Measurements from ENCODE around the gene STK39. TPM values are rescaled to one million over a fixed set of nuclear protein-coding genes. Genes with fewer than 3 reads are reported as not detected.

STK39 gene
- total and polyA plus RNA-seq, 2 experiments from 2014 or later, result 3.2 to 14.6 TPM

GRCh38 chr2:168192839-168193616 is 54.4 kb downstream of the STK39 start:
- peaks cover 11% of the 10 kb centered on the region for H3F3A ChIP-seq (ENCODE audit: insufficient read depth)
- no peak overlapping the region for H3K9ac ChIP-seq
- no peak overlapping the region for H3K27ac ChIP-seq
- H3K4me2 ChIP-seq (ENCODE audit: unreplicated experiment), result no peak overlapping the region
- no peak overlapping the region for H3K4me3 ChIP-seq
- H3K9me2 ChIP-seq (ENCODE audit: insufficient read depth), result no peaks in the 10 kb centered on the region
- no peak overlapping the region for H2AFZ ChIP-seq
- no peaks in the 10 kb centered on the region for H3K9me3 ChIP-seq (ENCODE audit: low read depth)
- in situ Hi-C loops (cut with MboI), result no loop called here
- no peaks in the 10 kb centered on the region for H4K20me1 ChIP-seq (ENCODE audit: insufficient read depth)
- 98 to 99% methylated on average over 3 of the region's 3 CpGs for WGBS, 2 experiments (ENCODE audit: low coverage in 1 of 2, low lambda C conversion rate in 2 of 2, missing lambda C conversion rate in 2 of 2)
- TF ChIP-seq EZH2phosphoT487 (IDR thresholded peaks at IDR 0.05; ENCODE audit: insufficient read depth, low read depth), result no peak
- no peak for TF ChIP-seq EZH2 (IDR thresholded peaks at IDR 0.05; ENCODE audit: insufficient read depth, poor library complexity, severe bottlenecking)
- H3K4me1 ChIP-seq (ENCODE audit: insufficient read depth), result peaks cover 29% of the 10 kb centered on the region
- H3K79me2 ChIP-seq (ENCODE audit: insufficient read depth), result peaks cover 56% of the 10 kb centered on the region
- DNase-seq, result no peak
- H3K36me3 ChIP-seq (ENCODE audit: low read depth), result no peaks in the 10 kb centered on the region
- H3K27me3 ChIP-seq (replicated peaks; ENCODE audit: insufficient read depth), result no peaks in the 10 kb centered on the region

DNA sequence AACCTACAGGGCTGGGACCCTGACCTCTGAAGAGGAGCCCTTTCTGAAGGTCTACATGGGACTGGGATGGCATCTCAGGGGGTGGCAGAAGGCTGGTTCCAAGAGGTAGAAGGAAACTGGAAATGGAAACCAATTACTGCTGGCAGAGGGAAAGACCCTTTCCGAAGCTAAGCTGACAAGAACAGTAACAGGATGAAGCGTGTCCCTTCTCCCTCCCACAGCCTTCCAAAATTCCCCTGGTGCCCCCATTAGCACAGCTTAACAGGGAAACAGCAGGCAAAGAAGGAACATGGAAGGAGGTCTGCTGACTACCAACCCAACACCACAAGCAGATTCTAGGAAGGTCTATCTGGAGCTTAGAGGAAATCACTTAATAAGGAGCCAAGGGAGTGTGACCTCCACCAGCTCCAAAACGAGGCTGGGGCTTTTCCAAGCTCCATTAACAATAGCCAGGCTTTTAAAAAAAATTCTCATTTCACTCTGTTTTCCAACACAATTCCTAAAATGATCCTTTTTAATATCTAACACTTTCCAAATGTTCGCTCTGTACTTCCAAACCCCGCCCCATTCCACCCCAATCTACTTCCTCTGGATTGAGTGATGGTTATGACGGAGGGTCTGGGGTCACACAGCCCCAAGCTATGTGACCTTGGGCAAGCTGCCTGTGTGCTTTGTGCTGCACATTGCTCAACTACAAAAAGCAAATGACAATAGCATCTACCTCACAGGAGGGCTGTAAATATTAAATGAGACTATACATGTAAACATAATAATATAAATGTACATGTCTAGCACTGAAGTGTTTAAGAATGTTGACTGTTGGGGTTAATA is 55.2 kb downstream of the STK39 start:
- H3K9me2 ChIP-seq (ENCODE audit: insufficient read depth), result no peaks in the 10 kb centered on the region
- H3K9me3 ChIP-seq (ENCODE audit: low read depth), result no peaks in the 10 kb centered on the region
- no peak overlapping the region for H3K4me2 ChIP-seq (ENCODE audit: unreplicated experiment)
- H3K9ac ChIP-seq, result no peak overlapping the region
- H2AFZ ChIP-seq, result no peak overlapping the region
- in situ Hi-C loops (cut with MboI), result no loop called here
- no peaks in the 10 kb centered on the region for H3K27me3 ChIP-seq (replicated peaks; ENCODE audit: insufficient read depth)
- 54 to 65% methylated on average over 6 of the region's 6 CpGs for WGBS, 2 experiments (ENCODE audit: low coverage in 1 of 2, low lambda C conversion rate in 2 of 2, missing lambda C conversion rate in 2 of 2)
- H3K27ac ChIP-seq, result no peak overlapping the region
- H3K79me2 ChIP-seq (ENCODE audit: insufficient read depth), result peaks cover 62% of the 10 kb centered on the region
- peaks cover 28% of the 10 kb centered on the region for H3K4me1 ChIP-seq (ENCODE audit: insufficient read depth)
- TF ChIP-seq EZH2phosphoT487 (IDR thresholded peaks at IDR 0.05; ENCODE audit: insufficient read depth, low read depth) (no peak), EZH2 (IDR thresholded peaks at IDR 0.05; ENCODE audit: insufficient read depth, poor library complexity, severe bottlenecking) (no peak)
- no peaks in the 10 kb centered on the region for H4K20me1 ChIP-seq (ENCODE audit: insufficient read depth)
- H3F3A ChIP-seq (ENCODE audit: insufficient read depth), result peaks cover 10% of the 10 kb centered on the region
- H3K36me3 ChIP-seq (ENCODE audit: low read depth), result no peaks in the 10 kb centered on the region
- H3K4me3 ChIP-seq, result no peak overlapping the region
- DNase-seq, result no peak

DNA sequence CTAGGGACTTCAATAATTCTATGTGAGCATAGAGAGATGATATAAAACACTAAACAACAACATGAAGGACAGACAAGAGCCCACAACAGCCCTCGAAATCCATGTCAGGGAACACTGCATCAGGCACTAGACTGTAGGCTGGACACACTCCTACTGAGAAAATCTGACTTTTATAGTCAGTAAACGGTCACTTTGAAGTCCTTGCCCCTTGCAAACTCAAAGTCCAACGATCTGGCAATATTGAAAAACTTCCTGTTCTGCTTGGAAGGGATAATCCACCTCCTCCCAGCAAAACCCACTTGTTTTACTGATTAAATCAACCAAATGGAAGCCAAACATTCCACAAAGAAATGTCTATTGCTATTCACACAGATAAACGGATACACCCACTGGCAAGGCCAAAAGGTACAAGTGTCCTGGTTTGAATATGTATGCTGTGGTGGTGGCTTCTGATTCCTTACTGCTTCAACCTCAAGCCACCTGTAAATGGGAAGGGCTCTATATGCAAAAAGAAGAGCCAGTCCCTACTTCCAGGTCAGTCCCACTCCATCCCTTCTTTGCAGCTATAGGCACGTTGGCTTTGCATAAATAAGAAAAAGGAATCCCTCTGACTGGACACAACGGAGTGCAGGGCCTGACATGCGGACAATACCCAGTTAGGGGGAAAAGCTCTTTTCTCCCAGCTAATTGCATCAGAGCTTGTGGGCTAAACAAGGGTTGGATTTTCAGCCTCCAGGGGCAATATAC is 56.6 kb downstream of the STK39 start:
- H3K79me2 ChIP-seq (ENCODE audit: insufficient read depth), result peaks cover 64% of the 10 kb centered on the region
- no peaks in the 10 kb centered on the region for H3K9me3 ChIP-seq (ENCODE audit: low read depth)
- TF ChIP-seq EZH2 (IDR thresholded peaks at IDR 0.05; ENCODE audit: insufficient read depth, poor library complexity, severe bottlenecking), result no peak
- no peak overlapping the region for H3K27ac ChIP-seq
- H2AFZ ChIP-seq, result no peak overlapping the region
- H4K20me1 ChIP-seq (ENCODE audit: insufficient read depth), result no peaks in the 10 kb centered on the region; the same call in 1 of the 2 replicates
- peaks cover 28% of the 10 kb centered on the region for H3K4me1 ChIP-seq (ENCODE audit: insufficient read depth)
- WGBS, 2 experiments (ENCODE audit: low coverage in 1 of 2, low lambda C conversion rate in 2 of 2, missing lambda C conversion rate in 2 of 2), result 60 to 63% methylated on average over 7 of the region's 7 CpGs
- no peak overlapping the region for H3K4me2 ChIP-seq (ENCODE audit: unreplicated experiment)
- H3K36me3 ChIP-seq (ENCODE audit: low read depth), result no peaks in the 10 kb centered on the region
- no peak overlapping the region for H3K4me3 ChIP-seq
- no peak for DNase-seq
- H3F3A ChIP-seq (ENCODE audit: insufficient read depth), result peaks cover 10% of the 10 kb centered on the region
- H3K9ac ChIP-seq, result no peak overlapping the region
- H3K27me3 ChIP-seq (replicated peaks; ENCODE audit: insufficient read depth), result no peaks in the 10 kb centered on the region
- in situ Hi-C loops (cut with MboI), result no loop called here
- H3K9me2 ChIP-seq (ENCODE audit: insufficient read depth), result no peaks in the 10 kb centered on the region

- in situ Hi-C loops (cut with MboI), result no loop called here
- 40 to 41% methylated on average over 9 of the region's 9 CpGs for WGBS, 2 experiments (ENCODE audit: low coverage in 1 of 2, low lambda C conversion rate in 2 of 2, missing lambda C conversion rate in 2 of 2)
- no peak overlapping the region for H3K4me3 ChIP-seq
Observed at GRCh38 chr2:168189835-168190569, 57.4 kb downstream of the STK39 start.

More at GRCh38 chr2:168189835-168190569, 57.4 kb downstream of the STK39 start:
- Histone ChIP-seq H3F3A (ENCODE audit: insufficient read depth) (peaks cover 10% of the 10 kb centered on the region), H3K27ac (no peak overlapping the region), H2AFZ (no peak overlapping the region), H3K4me2 (ENCODE audit: unreplicated experiment) (no peak overlapping the region), H3K4me1 (ENCODE audit: insufficient read depth) (peaks cover 32% of the 10 kb centered on the region), H3K9me3 (ENCODE audit: low read depth) (no peaks in the 10 kb centered on the region), H3K9ac (no peak overlapping the region), H3K9me2 (ENCODE audit: insufficient read depth) (no peaks in the 10 kb centered on the region), H3K36me3 (ENCODE audit: low read depth) (no peaks in the 10 kb centered on the region), H3K27me3 (replicated peaks; ENCODE audit: insufficient read depth) (no peaks in the 10 kb centered on the region), H4K20me1 (ENCODE audit: insufficient read depth) (no peaks in the 10 kb centered on the region; the same call in 1 of the 2 replicates), H3K79me2 (ENCODE audit: insufficient read depth) (peaks cover 64% of the 10 kb centered on the region)
- TF ChIP-seq EZH2phosphoT487 (IDR thresholded peaks at IDR 0.05; ENCODE audit: insufficient read depth, low read depth), result no peak
- no peak for TF ChIP-seq EZH2 (IDR thresholded peaks at IDR 0.05; ENCODE audit: insufficient read depth, poor library complexity, severe bottlenecking)
- peak; percentile 84 for DNase-seq

Data from GM23248 (cell line).